ENCODE data around the gene EDEM1.
A peak's percentile ranks its signal among the peaks of the same experiment; 100 is the strongest.

EDEM1 gene

GRCh38 chr3:5187156-5187919, at the start of gene EDEM1:
EDEM1 (plus strand) TSS chr3:5187707; CDS start chr3:5187806, 99 bp downstream.
- H3K4me3 ChIP-seq (ENCODE audit: low read depth, low read length): peak within 1 kb of the TSS; percentile 87
- peak; percentile 97 for DNase-seq (ENCODE audit: low read depth)
- TF ChIP-seq CTCF (conservative IDR thresholded peaks at IDR 0.05; ENCODE audit: low read depth, low read length): no peak

GRCh38 chr3:5138214-5138981, 49.1 kb upstream of the EDEM1 start:
- peak; percentile 82 for DNase-seq (ENCODE audit: low read depth)
- no peak overlapping the region for H3K4me3 ChIP-seq (ENCODE audit: low read depth, low read length)
- no peak for TF ChIP-seq CTCF (conservative IDR thresholded peaks at IDR 0.05; ENCODE audit: low read depth, low read length)

- no peak for DNase-seq (ENCODE audit: low read depth)
- no peak for TF ChIP-seq CTCF (conservative IDR thresholded peaks at IDR 0.05; ENCODE audit: low read depth, low read length)
These were observed 47.3 kb upstream of the EDEM1 start for GRCh38 chr3:5140230-5140621.

GRCh38 chr3:5140839-5141238, 46.7 kb upstream of the EDEM1 start:
- TF ChIP-seq CTCF (conservative IDR thresholded peaks at IDR 0.05; ENCODE audit: low read depth, low read length): no peak

More at GRCh38 chr3:5140230-5140621, 47.3 kb upstream of the EDEM1 start:
- no peak overlapping the region for H3K4me3 ChIP-seq (ENCODE audit: low read depth, low read length)

GRCh38 chr3:5141760-5142159, 45.7 kb upstream of the EDEM1 start:
- no peak overlapping the region for H3K4me3 ChIP-seq (ENCODE audit: low read depth, low read length)
- DNase-seq (ENCODE audit: low read depth): no peak
- TF ChIP-seq CTCF (conservative IDR thresholded peaks at IDR 0.05; ENCODE audit: low read depth, low read length): no peak

More at GRCh38 chr3:5140839-5141238, 46.7 kb upstream of the EDEM1 start:
- DNase-seq (ENCODE audit: low read depth): no peak
- no peak overlapping the region for H3K4me3 ChIP-seq (ENCODE audit: low read depth, low read length)

GRCh38 chr3:5143464-5143863, 44.0 kb upstream of the EDEM1 start:
- no peak for DNase-seq (ENCODE audit: low read depth)
- TF ChIP-seq CTCF (conservative IDR thresholded peaks at IDR 0.05; ENCODE audit: low read depth, low read length): no peak
- H3K4me3 ChIP-seq (ENCODE audit: low read depth, low read length): no peak overlapping the region
